Vagina (tissue), 2 donors: ENCODE results near the gene TUBGCP2. TPM values are rescaled to one million over a fixed set of nuclear protein-coding genes. Genes with fewer than 3 reads are reported as not detected.

Experiments used
- DNase-seq, 2 donors: peaks; one replicate each; pipeline ENCODE4 v3.0.0-alpha.2; 2017; ENCODE audit errors: extremely low spot score in 2 of 2
- H3K27ac ChIP-seq: fragments of 200-600 bp; sonication (generic); one replicate; pipeline ENCODE4 v1.5.1; 2019
- H3K27me3 ChIP-seq: fragments of 200-600 bp; sonication (generic); one replicate; pipeline ENCODE4 v1.5.1; 2019
- H3K36me3 ChIP-seq, 2 donors: fragments of 200-600 bp; sonication (generic); one replicate each; pipeline ENCODE4 v1.5.1; 2017 to 2019
- H3K4me1 ChIP-seq: fragments of 200-600 bp; sonication (generic); one replicate; pipeline ENCODE4 v1.5.1; 2019
- H3K4me3 ChIP-seq, 2 donors: fragments of 200-600 bp; sonication (generic); 1 replicate in 1 of 2; 2 replicates in 1 of 2; pipeline ENCODE4 v1.5.1; 2016 to 2019
- H3K9me3 ChIP-seq: fragments of 200-600 bp; sonication (generic); one replicate; pipeline ENCODE4 v1.5.1; 2019
- CTCF ChIP-seq, 3 experiments: fragments of 450-650 bp in 2 of 3; fragments of 200-600 bp in 1 of 3; sonication (generic) in 1 of 3; IDR thresholded peaks; one replicate each; pipeline ENCODE4 v1.5.1; 2017 to 2019; ENCODE audit warnings: antibody characterized with exemption in 3 of 3, mild to moderate bottlenecking in 2 of 3, moderate library complexity in 2 of 3
- POLR2A ChIP-seq, 2 donors: fragments of 450-650 bp; IDR thresholded peaks; one replicate each; pipeline ENCODE4 v1.6.1; 2017; ENCODE audit warnings: antibody characterized with exemption in 2 of 2, mild to moderate bottlenecking in 2 of 2, moderate library complexity in 2 of 2
- POLR2AphosphoS5 ChIP-seq, 2 donors: sonication (generic); formaldehyde crosslinking; IDR thresholded peaks; one replicate each; pipeline ENCODE4 v1.9.0; 2017; ENCODE audit warnings: antibody characterized with exemption in 2 of 2, mild to moderate bottlenecking in 2 of 2, low read depth in 1 of 2; ENCODE audit not compliant: insufficient read depth in 1 of 2
- intact Hi-C: fragments of 100-400 bp; cut with DNase I; formaldehyde crosslinking; loops from one replicate; pipeline ENCODE4 v1.15.1; 2023
- total RNA-seq: library from RNA; depleted of rRNA; stranded (reverse); fragments of >200 nt; gene quantifications from one replicate; pipeline ENCODE4 v1.2.3, GENCODE V29; 2016

Gene TUBGCP2
- total RNA-seq: 41.7 TPM

DNA sequence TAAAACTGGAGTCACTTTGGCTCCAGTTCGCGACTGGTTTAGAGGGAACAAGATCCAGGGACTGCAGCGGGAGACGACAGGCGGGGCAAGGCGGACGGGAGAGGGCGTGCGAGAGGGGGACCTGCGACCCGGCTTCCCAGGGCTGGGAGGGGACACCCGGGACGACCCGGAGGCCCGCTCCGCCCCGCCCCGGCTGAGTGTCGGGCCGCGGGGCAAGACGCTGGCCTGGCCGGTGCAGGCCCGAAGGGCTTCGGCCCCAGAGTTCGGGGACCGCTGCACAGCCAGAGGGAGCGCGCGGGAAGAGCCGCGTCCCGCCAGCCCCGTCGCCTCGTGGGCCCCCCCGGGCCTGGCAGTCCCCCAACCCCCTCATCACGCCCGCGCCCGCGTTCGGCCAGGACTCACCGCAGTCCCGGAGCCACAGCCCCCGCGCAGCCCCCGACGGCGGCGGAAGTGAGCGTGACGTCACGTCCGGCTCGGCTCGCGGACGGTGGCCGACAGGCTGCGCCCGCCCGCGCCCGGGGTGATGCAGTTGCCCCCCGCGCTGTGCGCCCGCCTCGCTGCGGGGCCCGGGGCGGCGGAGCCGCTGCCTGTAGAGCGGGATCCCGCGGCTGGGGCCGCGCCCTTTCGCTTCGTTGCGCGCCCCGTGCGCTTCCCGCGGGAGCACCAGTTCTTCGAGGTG is at the start of gene TUBGCP2, which contains the start of gene ZNF511:
TUBGCP2 (minus strand) TSS at position 452 of the 679 bp plus-strand sequence. CDS start 5,931 bp downstream, outside the sequence.
ZNF511 (plus strand) TSS at position 494 of the 679 bp plus-strand sequence; CDS start at position 524, 30 bp downstream.
- H3K27ac ChIP-seq: peak within 1 kb of the TSS; percentile 92
- DNase-seq: no peak
- peaks cover 46% of the 10 kb centered on the region for H3K4me1 ChIP-seq
- H3K9me3 ChIP-seq: no peaks in the 10 kb centered on the region
- H3K4me3 ChIP-seq: peak within 1 kb of the TSS; percentile 89 to 94
- H3K27me3 ChIP-seq: no peaks in the 10 kb centered on the region
- H3K36me3 ChIP-seq: peaks cover 0 to 14% of the 10 kb centered on the region in 2 donors
- intact Hi-C loops: loop anchor here (5.0 kb wide), 1 partner anchor 84 kb away; the partner anchor contains the start of gene MTG1
- peak in 1 of 2 donors; percentile 36 for TF ChIP-seq POLR2A (IDR thresholded peaks at IDR 0.05)
- TF ChIP-seq CTCF (IDR thresholded peaks at IDR 0.05): no peak

GRCh38 chr10:133357285-133358161 is 48.9 kb upstream of the TUBGCP2 start, which contains the start of gene FUOM:
FUOM (minus strand) TSS chr10:133358019; CDS start chr10:133358007, 12 bp downstream.
- intact Hi-C loops: no loop called here
- DNase-seq: no peak
- peak in 1 of 2 donors; percentile 22 for TF ChIP-seq POLR2AphosphoS5 (IDR thresholded peaks at IDR 0.05; ENCODE audit: insufficient read depth in 1 of 2, low read depth in 1 of 2)
- no peak for TF ChIP-seq POLR2A (IDR thresholded peaks at IDR 0.05)

DNA sequence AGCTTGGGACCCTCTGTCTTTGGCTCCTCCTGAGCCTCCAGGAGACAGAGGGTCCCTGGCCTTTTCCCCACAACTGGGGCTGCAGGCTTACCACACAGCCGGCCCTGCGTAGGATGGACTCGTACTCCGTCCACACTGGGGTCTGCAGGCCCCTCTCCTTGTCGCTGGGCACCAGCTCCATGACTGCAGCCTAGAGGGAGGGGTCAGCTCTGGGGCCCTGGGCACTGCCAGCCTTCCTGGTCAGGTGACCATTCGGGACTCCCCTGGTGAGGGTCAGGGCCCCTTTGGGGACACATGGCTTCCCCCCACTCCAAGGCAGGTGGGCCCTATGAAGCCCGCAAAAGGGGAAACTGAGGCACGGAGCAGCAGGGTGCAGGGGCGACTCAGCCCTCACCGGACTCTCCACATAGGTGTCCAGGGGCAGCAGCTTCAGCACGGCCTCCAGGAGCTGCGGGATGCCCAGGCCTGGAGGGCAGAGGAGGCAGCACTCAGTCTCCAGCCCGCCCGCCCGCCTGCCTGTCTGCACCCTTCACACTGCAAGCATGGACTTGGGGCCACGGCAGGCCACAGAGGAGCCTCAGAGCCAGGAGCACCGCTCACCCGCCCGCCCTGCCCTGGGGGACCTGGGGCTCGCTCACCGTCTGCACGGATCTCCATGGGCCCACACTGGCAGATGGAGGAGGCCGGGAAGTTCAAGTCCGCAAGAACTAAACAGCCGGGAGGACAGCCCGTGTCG is 48.0 kb upstream of the TUBGCP2 start:
- Histone ChIP-seq H3K4me1 (peaks cover 16% of the 10 kb centered on the region), H3K4me3 (peak overlapping the region; percentile 48 to 72)

More at GRCh38 chr10:133357285-133358161, 48.9 kb upstream of the TUBGCP2 start, which contains the start of gene FUOM:
- H3K4me3 ChIP-seq: peak within 1 kb of the TSS; percentile 48 to 72
- no peaks in the 10 kb centered on the region for H3K9me3 ChIP-seq
- H3K4me1 ChIP-seq: peaks cover 16% of the 10 kb centered on the region
- peaks cover 0 to 2% of the 10 kb centered on the region in 2 donors for H3K36me3 ChIP-seq
- H3K27me3 ChIP-seq: no peaks in the 10 kb centered on the region
- peak within 1 kb of the TSS; percentile 17 for H3K27ac ChIP-seq

GRCh38 chr10:133355991-133356390 is 47.3 kb upstream of the TUBGCP2 start:
- intact Hi-C loops: no loop called here

More for the DNA sequence above, 48.0 kb upstream of the TUBGCP2 start:
- no peak for TF ChIP-seq POLR2A (IDR thresholded peaks at IDR 0.05)
- no peak for TF ChIP-seq CTCF (IDR thresholded peaks at IDR 0.05)
- TF ChIP-seq POLR2AphosphoS5 (IDR thresholded peaks at IDR 0.05; ENCODE audit: insufficient read depth in 1 of 2, low read depth in 1 of 2): no peak
- Histone ChIP-seq H3K36me3 (no peaks in the 10 kb centered on the region), H3K27ac (no peak overlapping the region), H3K27me3 (no peaks in the 10 kb centered on the region), H3K9me3 (no peaks in the 10 kb centered on the region)
- intact Hi-C loops: no loop called here
- no peak for DNase-seq

More at GRCh38 chr10:133355991-133356390, 47.3 kb upstream of the TUBGCP2 start:
- H3K4me1 ChIP-seq: peaks cover 16% of the 10 kb centered on the region
- H3K9me3 ChIP-seq: no peaks in the 10 kb centered on the region
- DNase-seq: no peak
- H3K4me3 ChIP-seq: no peak overlapping the region
- no peaks in the 10 kb centered on the region for H3K36me3 ChIP-seq
- no peaks in the 10 kb centered on the region for H3K27me3 ChIP-seq
- TF ChIP-seq CTCF (IDR thresholded peaks at IDR 0.05) (no peak), POLR2A (IDR thresholded peaks at IDR 0.05) (no peak), POLR2AphosphoS5 (IDR thresholded peaks at IDR 0.05; ENCODE audit: insufficient read depth in 1 of 2, low read depth in 1 of 2) (no peak)
- H3K27ac ChIP-seq: no peak overlapping the region
